Measurements from ENCODE around the gene FMO5. TPM values are rescaled to one million over a fixed set of nuclear protein-coding genes. Genes with fewer than 3 reads are reported as not detected.

The FMO5 gene
- total RNA-seq, 1 donor from 2014 or later = 0.25 TPM

GRCh38 chr1:147238925-147239820 lies 14.0 kb upstream of the FMO5 start:
- no peak for DNase-seq
- Mint-ChIP-seq H3K9me3 (ENCODE audit: unreplicated experiment) (peaks cover 5% of the 10 kb centered on the region), H3K36me3 (ENCODE audit: unreplicated experiment) (peaks cover 8% of the 10 kb centered on the region), H3K4me3 (ENCODE audit: unreplicated experiment) (no peak overlapping the region), H3K27ac (ENCODE audit: unreplicated experiment) (no peak overlapping the region), H3K27me3 (ENCODE audit: unreplicated experiment) (no peaks in the 10 kb centered on the region), H3K4me1 (ENCODE audit: low read depth, unreplicated experiment) (peaks cover 4% of the 10 kb centered on the region)
- TF ChIP-seq CTCF (IDR thresholded peaks at IDR 0.05; ENCODE audit: partially characterized antibody, unreplicated experiment) = no peak

- Mint-ChIP-seq H3K9me3 (ENCODE audit: unreplicated experiment) (peaks cover 8% of the 10 kb centered on the region), H3K27me3 (ENCODE audit: unreplicated experiment) (no peaks in the 10 kb centered on the region), H3K4me1 (ENCODE audit: low read depth, unreplicated experiment) (no peaks in the 10 kb centered on the region), H3K27ac (ENCODE audit: unreplicated experiment) (no peak overlapping the region), H3K36me3 (ENCODE audit: unreplicated experiment) (peaks cover 10% of the 10 kb centered on the region), H3K4me3 (ENCODE audit: unreplicated experiment) (no peak overlapping the region)
- no peak for DNase-seq
- no peak for TF ChIP-seq CTCF (IDR thresholded peaks at IDR 0.05; ENCODE audit: partially characterized antibody, unreplicated experiment)
These were observed 13.1 kb upstream of the FMO5 start for GRCh38 chr1:147238053-147238902.

- H3K4me1 Mint-ChIP-seq (ENCODE audit: low read depth, unreplicated experiment) = no peaks in the 10 kb centered on the region
- H3K27ac Mint-ChIP-seq (ENCODE audit: unreplicated experiment) = no peak overlapping the region
- no peak for DNase-seq
- no peaks in the 10 kb centered on the region for H3K27me3 Mint-ChIP-seq (ENCODE audit: unreplicated experiment)
- H3K4me3 Mint-ChIP-seq (ENCODE audit: unreplicated experiment) = no peak overlapping the region
- peaks cover 10% of the 10 kb centered on the region for H3K36me3 Mint-ChIP-seq (ENCODE audit: unreplicated experiment)
- peaks cover 10% of the 10 kb centered on the region for H3K9me3 Mint-ChIP-seq (ENCODE audit: unreplicated experiment)
- TF ChIP-seq CTCF (IDR thresholded peaks at IDR 0.05; ENCODE audit: partially characterized antibody, unreplicated experiment) = no peak
These were observed 12.0 kb upstream of the FMO5 start for GRCh38 chr1:147236959-147237791.

GRCh38 chr1:147236448-147236847 lies 11.3 kb upstream of the FMO5 start:
- H3K4me3 Mint-ChIP-seq (ENCODE audit: unreplicated experiment) = no peak overlapping the region
- no peak for DNase-seq
- no peaks in the 10 kb centered on the region for H3K4me1 Mint-ChIP-seq (ENCODE audit: low read depth, unreplicated experiment)
- H3K36me3 Mint-ChIP-seq (ENCODE audit: unreplicated experiment) = peaks cover 18% of the 10 kb centered on the region
- TF ChIP-seq CTCF (IDR thresholded peaks at IDR 0.05; ENCODE audit: partially characterized antibody, unreplicated experiment) = no peak
- H3K9me3 Mint-ChIP-seq (ENCODE audit: unreplicated experiment) = peaks cover 13% of the 10 kb centered on the region
- H3K27me3 Mint-ChIP-seq (ENCODE audit: unreplicated experiment) = no peaks in the 10 kb centered on the region
- H3K27ac Mint-ChIP-seq (ENCODE audit: unreplicated experiment) = no peak overlapping the region
